ENCODE data around the gene PPP3R1.

PPP3R1 gene

GRCh38 chr2:68258851-68259250 is 6.5 kb upstream of the PPP3R1 start:
- Histone ChIP-seq H3K36me3 (ENCODE audit: control insufficient read depth, insufficient read depth, low read length) (no peaks in the 10 kb centered on the region), H3K27me3 (ENCODE audit: control insufficient read depth, insufficient read depth, low read length) (no peaks in the 10 kb centered on the region), H3K4me1 (ENCODE audit: control insufficient read depth, insufficient read depth, low read length) (peaks cover 11% of the 10 kb centered on the region; the same call in 1 of the 2 replicates), H3K27ac (ENCODE audit: low read depth, low read length) (no peak overlapping the region), H3K4me3 (ENCODE audit: low read depth, low read length) (no peak overlapping the region), H3K9me3 (ENCODE audit: control insufficient read depth, insufficient read depth, low read depth, low read length) (no peaks in the 10 kb centered on the region), H3K9ac (ENCODE audit: low read length) (no peak overlapping the region)

DNA sequence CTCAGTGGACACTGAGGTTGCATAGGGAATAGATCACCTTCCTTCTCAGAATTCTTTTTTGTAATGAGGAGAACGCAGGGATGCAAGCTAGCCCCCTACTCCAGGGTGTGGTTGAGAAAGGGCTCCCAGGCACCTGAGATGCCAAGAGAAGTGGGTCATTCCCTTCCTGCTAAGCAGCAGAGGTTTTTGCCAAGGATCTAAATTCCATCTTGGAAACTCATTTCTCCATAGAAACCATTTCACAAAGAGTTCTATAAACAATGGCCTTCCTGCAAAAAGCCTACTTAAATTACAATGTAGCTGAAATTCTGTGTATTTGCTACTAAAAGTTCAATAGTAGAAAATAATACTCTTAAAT is 3.7 kb upstream of the PPP3R1 start:
- H3K9ac ChIP-seq (ENCODE audit: low read length): no peak overlapping the region
- no peak overlapping the region for H3K27ac ChIP-seq (ENCODE audit: low read depth, low read length)
- no peak overlapping the region for H3K4me3 ChIP-seq (ENCODE audit: low read depth, low read length)

GRCh38 chr2:68253219-68254068 is 1.1 kb upstream of the PPP3R1 start:
- H3K36me3 ChIP-seq (ENCODE audit: control insufficient read depth, insufficient read depth, low read length): peaks cover 3% of the 10 kb centered on the region; the same call in 1 of the 2 replicates
- H3K4me1 ChIP-seq (ENCODE audit: control insufficient read depth, insufficient read depth, low read length): peaks cover 29% of the 10 kb centered on the region
- peak overlapping the region; percentile 91 for H3K4me3 ChIP-seq (ENCODE audit: low read depth, low read length)
- H3K27me3 ChIP-seq (ENCODE audit: control insufficient read depth, insufficient read depth, low read length): no peaks in the 10 kb centered on the region
- no peaks in the 10 kb centered on the region for H3K9me3 ChIP-seq (ENCODE audit: control insufficient read depth, insufficient read depth, low read depth, low read length)
- peak overlapping the region; percentile 90 for H3K9ac ChIP-seq (ENCODE audit: low read length)
- H3K27ac ChIP-seq (ENCODE audit: low read depth, low read length): peak overlapping the region; percentile 50; the same call in 1 of the 2 replicates

More for the DNA sequence above, 3.7 kb upstream of the PPP3R1 start:
- peaks cover 11% of the 10 kb centered on the region; the same call in 1 of the 2 replicates for H3K4me1 ChIP-seq (ENCODE audit: control insufficient read depth, insufficient read depth, low read length)
- H3K36me3 ChIP-seq (ENCODE audit: control insufficient read depth, insufficient read depth, low read length): no peaks in the 10 kb centered on the region
- H3K9me3 ChIP-seq (ENCODE audit: control insufficient read depth, insufficient read depth, low read depth, low read length): no peaks in the 10 kb centered on the region
- H3K27me3 ChIP-seq (ENCODE audit: control insufficient read depth, insufficient read depth, low read length): no peaks in the 10 kb centered on the region

GRCh38 chr2:68251855-68252399 is 405 bp downstream of the PPP3R1 start:
- H3K27me3 ChIP-seq (ENCODE audit: control insufficient read depth, insufficient read depth, low read length): no peaks in the 10 kb centered on the region
- H3K36me3 ChIP-seq (ENCODE audit: control insufficient read depth, insufficient read depth, low read length): peaks cover 3% of the 10 kb centered on the region; the same call in 1 of the 2 replicates
- peak overlapping the region; percentile 50; the same call in 1 of the 2 replicates for H3K27ac ChIP-seq (ENCODE audit: low read depth, low read length)
- no peaks in the 10 kb centered on the region for H3K9me3 ChIP-seq (ENCODE audit: control insufficient read depth, insufficient read depth, low read depth, low read length)
- H3K9ac ChIP-seq (ENCODE audit: low read length): peak overlapping the region; percentile 95
- H3K4me3 ChIP-seq (ENCODE audit: low read depth, low read length): peak overlapping the region; percentile 94
- peaks cover 35% of the 10 kb centered on the region for H3K4me1 ChIP-seq (ENCODE audit: control insufficient read depth, insufficient read depth, low read length)

DNA sequence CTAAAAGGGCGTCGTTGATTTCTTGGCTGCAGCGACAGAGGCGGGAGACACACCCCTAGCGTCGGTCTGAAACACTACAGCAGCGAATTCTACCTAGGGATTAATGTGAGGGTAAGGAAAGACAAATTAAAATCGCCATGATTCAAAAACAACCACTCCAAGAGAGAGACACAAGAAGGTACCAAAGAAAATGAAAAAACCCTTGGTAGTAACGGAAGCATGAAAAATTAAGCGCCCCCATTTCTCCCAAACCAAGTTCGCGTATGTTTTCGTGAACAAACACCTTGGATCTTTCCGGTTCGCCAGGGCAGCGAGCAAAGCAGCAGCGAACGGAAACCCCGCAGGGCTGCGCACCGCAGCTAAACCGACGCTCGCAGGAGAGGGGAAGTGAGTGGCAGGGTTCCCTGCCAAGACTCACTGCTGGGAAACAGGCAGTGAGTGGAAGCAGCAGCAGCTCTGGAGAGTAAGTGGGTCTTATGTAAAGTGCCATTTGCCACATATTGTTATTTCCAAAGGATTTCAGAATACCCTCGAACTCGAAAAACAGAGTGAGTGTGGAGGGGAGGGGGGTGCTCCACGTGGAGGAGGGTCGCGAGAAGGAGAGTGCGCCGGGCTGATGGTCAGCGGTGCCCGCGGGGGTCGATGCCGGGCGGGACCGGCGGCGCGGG is 1.0 kb downstream of the PPP3R1 start:
- peaks cover 38% of the 10 kb centered on the region for H3K4me1 ChIP-seq (ENCODE audit: control insufficient read depth, insufficient read depth, low read length)
- peak overlapping the region; percentile 63; the same call in 1 of the 2 replicates for H3K27ac ChIP-seq (ENCODE audit: low read depth, low read length)
- H3K9me3 ChIP-seq (ENCODE audit: control insufficient read depth, insufficient read depth, low read depth, low read length): no peaks in the 10 kb centered on the region
- H3K27me3 ChIP-seq (ENCODE audit: control insufficient read depth, insufficient read depth, low read length): no peaks in the 10 kb centered on the region
- H3K9ac ChIP-seq (ENCODE audit: low read length): peak overlapping the region; percentile 88
- H3K36me3 ChIP-seq (ENCODE audit: control insufficient read depth, insufficient read depth, low read length): peaks cover 3% of the 10 kb centered on the region; the same call in 1 of the 2 replicates
- peak overlapping the region; percentile 94 for H3K4me3 ChIP-seq (ENCODE audit: low read depth, low read length)

DNA sequence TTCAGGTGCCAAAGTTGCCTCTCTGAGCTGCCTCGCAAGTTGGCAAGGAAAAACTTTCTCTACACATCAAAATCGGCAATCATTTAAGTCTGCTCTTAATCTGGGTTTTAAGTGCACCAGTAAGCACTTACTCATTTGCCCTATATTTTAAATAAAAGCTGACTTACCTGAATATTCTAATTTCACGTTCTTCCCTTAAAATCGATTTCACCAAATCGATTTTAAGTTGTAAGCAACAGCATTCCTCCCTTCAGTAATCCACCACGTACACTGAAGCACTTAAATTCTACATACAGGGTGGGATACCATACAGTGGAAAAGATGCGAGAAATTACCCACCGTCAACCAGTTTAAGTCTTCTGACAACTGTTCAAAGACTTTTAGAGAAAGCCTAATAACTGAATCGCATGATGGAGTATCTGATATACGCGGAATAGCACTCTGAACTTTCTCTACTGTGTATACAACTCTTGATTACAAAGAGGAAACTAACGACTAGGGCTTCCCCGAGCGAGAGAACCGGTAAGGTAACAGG is 1.6 kb downstream of the PPP3R1 start:
- Histone ChIP-seq H3K9me3 (ENCODE audit: control insufficient read depth, insufficient read depth, low read depth, low read length) (no peaks in the 10 kb centered on the region), H3K4me3 (ENCODE audit: low read depth, low read length) (peak overlapping the region; percentile 94), H3K36me3 (ENCODE audit: control insufficient read depth, insufficient read depth, low read length) (peaks cover 3% of the 10 kb centered on the region; the same call in 1 of the 2 replicates), H3K27me3 (ENCODE audit: control insufficient read depth, insufficient read depth, low read length) (no peaks in the 10 kb centered on the region), H3K27ac (ENCODE audit: low read depth, low read length) (peak overlapping the region; percentile 63; the same call in 1 of the 2 replicates), H3K9ac (ENCODE audit: low read length) (peak overlapping the region; percentile 88), H3K4me1 (ENCODE audit: control insufficient read depth, insufficient read depth, low read length) (peaks cover 37% of the 10 kb centered on the region)

- Histone ChIP-seq H3K27ac (ENCODE audit: low read depth, low read length) (no peak overlapping the region), H3K27me3 (ENCODE audit: control insufficient read depth, insufficient read depth, low read length) (no peaks in the 10 kb centered on the region), H3K9me3 (ENCODE audit: control insufficient read depth, insufficient read depth, low read depth, low read length) (no peaks in the 10 kb centered on the region), H3K9ac (ENCODE audit: low read length) (peak overlapping the region; percentile 88), H3K4me1 (ENCODE audit: control insufficient read depth, insufficient read depth, low read length) (peaks cover 37% of the 10 kb centered on the region), H3K4me3 (ENCODE audit: low read depth, low read length) (peak overlapping the region; percentile 94), H3K36me3 (ENCODE audit: control insufficient read depth, insufficient read depth, low read length) (peaks cover 3% of the 10 kb centered on the region; the same call in 1 of the 2 replicates)
Observed at GRCh38 chr2:68250196-68250595, 2.1 kb downstream of the PPP3R1 start.

GRCh38 chr2:68248806-68249205 is 3.5 kb downstream of the PPP3R1 start:
- Histone ChIP-seq H3K27me3 (ENCODE audit: control insufficient read depth, insufficient read depth, low read length) (no peaks in the 10 kb centered on the region), H3K4me1 (ENCODE audit: control insufficient read depth, insufficient read depth, low read length) (peaks cover 33% of the 10 kb centered on the region), H3K4me3 (ENCODE audit: low read depth, low read length) (peak overlapping the region; percentile 24; the same call in 1 of the 2 replicates), H3K36me3 (ENCODE audit: control insufficient read depth, insufficient read depth, low read length) (peaks cover 3% of the 10 kb centered on the region; the same call in 1 of the 2 replicates), H3K27ac (ENCODE audit: low read depth, low read length) (no peak overlapping the region), H3K9ac (ENCODE audit: low read length) (no peak overlapping the region), H3K9me3 (ENCODE audit: control insufficient read depth, insufficient read depth, low read depth, low read length) (no peaks in the 10 kb centered on the region)

- Histone ChIP-seq H3K4me1 (ENCODE audit: control insufficient read depth, insufficient read depth, low read length) (peaks cover 33% of the 10 kb centered on the region), H3K36me3 (ENCODE audit: control insufficient read depth, insufficient read depth, low read length) (peaks cover 3% of the 10 kb centered on the region; the same call in 1 of the 2 replicates), H3K9ac (ENCODE audit: low read length) (no peak overlapping the region), H3K27ac (ENCODE audit: low read depth, low read length) (no peak overlapping the region), H3K9me3 (ENCODE audit: control insufficient read depth, insufficient read depth, low read depth, low read length) (no peaks in the 10 kb centered on the region), H3K27me3 (ENCODE audit: control insufficient read depth, insufficient read depth, low read length) (no peaks in the 10 kb centered on the region), H3K4me3 (ENCODE audit: low read depth, low read length) (peak overlapping the region; percentile 24; the same call in 1 of the 2 replicates)
Observed at GRCh38 chr2:68248361-68248760, 4.0 kb downstream of the PPP3R1 start.

DNA sequence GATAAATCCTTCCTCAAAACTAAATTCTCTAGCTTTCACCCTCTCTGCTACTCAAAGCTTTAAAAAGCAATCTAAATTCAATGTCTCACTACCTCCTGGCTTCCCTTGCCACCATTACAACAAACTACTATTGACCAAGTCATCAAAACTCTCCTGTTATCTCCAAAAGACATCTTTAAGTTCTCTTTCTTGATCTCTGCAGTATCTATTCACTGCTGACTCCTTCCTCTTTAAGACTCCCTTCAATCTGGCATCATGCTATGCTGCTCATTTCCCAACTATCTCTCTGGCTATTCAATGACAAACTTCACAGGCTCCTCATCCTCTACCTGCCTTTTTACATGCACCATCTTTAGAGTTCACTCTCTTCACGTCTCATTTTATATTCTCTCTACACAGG is 5.9 kb downstream of the PPP3R1 start:
- Histone ChIP-seq H3K9me3 (ENCODE audit: control insufficient read depth, insufficient read depth, low read depth, low read length) (no peaks in the 10 kb centered on the region), H3K36me3 (ENCODE audit: control insufficient read depth, insufficient read depth, low read length) (peaks cover 7% of the 10 kb centered on the region; the same call in 1 of the 2 replicates), H3K9ac (ENCODE audit: low read length) (no peak overlapping the region), H3K27me3 (ENCODE audit: control insufficient read depth, insufficient read depth, low read length) (no peaks in the 10 kb centered on the region), H3K4me3 (ENCODE audit: low read depth, low read length) (no peak overlapping the region), H3K4me1 (ENCODE audit: control insufficient read depth, insufficient read depth, low read length) (peaks cover 37% of the 10 kb centered on the region), H3K27ac (ENCODE audit: low read depth, low read length) (no peak overlapping the region)
